GM21825 (cell line): ENCODE measurements around the gene NPRL2.
"Not testable (repeated sequence)": the region's sequence is repeated elsewhere in the genome, so short reads cannot be mapped to it uniquely, and the experiment has no call there.

ENCODE experiments used
- ATAC-seq: cut with Tn5 transposase; IDR thresholded peaks from one replicate; pipeline ENCODE4 v1.9.1; 2021; ENCODE audit warnings: mild to moderate bottlenecking, moderate library complexity; ENCODE audit not compliant: unreplicated experiment

NPRL2 gene

GRCh38 chr3:50316657-50317242, 33.8 kb downstream of the NPRL2 start:
- no peak for ATAC-seq

GRCh38 chr3:50314816-50315215, 35.8 kb downstream of the NPRL2 start:
- no peak for ATAC-seq

- no peak for ATAC-seq
These were observed 36.2 kb downstream of the NPRL2 start for GRCh38 chr3:50314342-50314741.

- ATAC-seq, result not testable (repeated sequence)
These were observed 38.5 kb downstream of the NPRL2 start for GRCh38 chr3:50312041-50312440.

- ATAC-seq, result no peak
These were observed 46.0 kb downstream of the NPRL2 start for GRCh38 chr3:50304601-50305000.

- ATAC-seq, result no peak
These were observed 47.4 kb downstream of the NPRL2 start, which contains the start of gene HYAL1 for GRCh38 chr3:50303013-50303815. HYAL1 (minus strand) TSS chr3:50303574; CDS start chr3:50302956, 618 bp downstream.

- no peak for ATAC-seq
These were observed 48.2 kb downstream of the NPRL2 start for GRCh38 chr3:50302095-50303012.

- no peak for ATAC-seq
These were observed 49.8 kb downstream of the NPRL2 start for GRCh38 chr3:50300681-50301254.

- no peak for ATAC-seq
These were observed 50.5 kb downstream of the NPRL2 start for GRCh38 chr3:50299929-50300680.

- ATAC-seq, result no peak
These were observed 51.0 kb downstream of the NPRL2 start for GRCh38 chr3:50299638-50299928.

- peak; percentile 82 for ATAC-seq
These were observed 51.5 kb downstream of the NPRL2 start, which contains the start of the genes HYAL3 and NAA80 for GRCh38 chr3:50298836-50299637. HYAL3 (minus strand) TSS chr3:50299405; CDS start chr3:50295602, 3,803 bp downstream. NAA80 (minus strand) TSS chr3:50299405; CDS start chr3:50297463, 1,942 bp downstream.

GRCh38 chr3:50297896-50298725, 52.5 kb downstream of the NPRL2 start:
- no peak for ATAC-seq

GRCh38 chr3:50297384-50297775, 53.2 kb downstream of the NPRL2 start:
- ATAC-seq, result no peak
